Stimulated activated CD4-positive, alpha-beta T cell treated with anti-CD3 and anti-CD28 coated beads, Interleukin-15, amount 100 ng/mL, for 24 hours (primary cell): Measurements from ENCODE around the gene STOML1.

Source experiments
- DNase-seq: peaks from one replicate; pipeline ENCODE4 v3.0.0-alpha.2; 2020

Gene STOML1

GRCh38 chr15:74013374-74013894 is 21.3 kb upstream of the STOML1 start:
- no peak for DNase-seq

- no peak for DNase-seq
These were observed 19.5 kb upstream of the STOML1 start for GRCh38 chr15:74011610-74012009.

GRCh38 chr15:74010929-74011540 is 18.9 kb upstream of the STOML1 start:
- no peak for DNase-seq

- no peak for DNase-seq
These were observed 16.8 kb upstream of the STOML1 start for GRCh38 chr15:74008901-74009300.

- DNase-seq, result no peak
These were observed 15.8 kb upstream of the STOML1 start for GRCh38 chr15:74007820-74008371.

- no peak for DNase-seq
These were observed 14.9 kb upstream of the STOML1 start for GRCh38 chr15:74006774-74007639.

- no peak for DNase-seq
These were observed 5.9 kb upstream of the STOML1 start for GRCh38 chr15:73997986-73998385.

- DNase-seq, result no peak
These were observed 4.8 kb upstream of the STOML1 start for GRCh38 chr15:73996939-73997338.

- no peak for DNase-seq
These were observed 4.2 kb upstream of the STOML1 start for GRCh38 chr15:73996267-73996666.

- peak; percentile 28 for DNase-seq
These were observed 3.0 kb upstream of the STOML1 start for GRCh38 chr15:73994912-73995622.

GRCh38 chr15:73994413-73994883 is 2.4 kb upstream of the STOML1 start, which contains the start of gene PML:
Gene PML (plus strand): TSS chr15:73994716. CDS start chr15:73994813, 97 bp downstream.
- peak; percentile 98 for DNase-seq

GRCh38 chr15:73993211-73993994 is 1.3 kb upstream of the STOML1 start:
- no peak for DNase-seq

GRCh38 chr15:73992594-73992898 is 451 bp upstream of the STOML1 start:
- DNase-seq, result no peak

- no peak for DNase-seq
These were observed 835 bp downstream of the STOML1 start for GRCh38 chr15:73991260-73991659.

- DNase-seq, result no peak
These were observed 1.7 kb downstream of the STOML1 start for GRCh38 chr15:73990250-73991005.

- no peak for DNase-seq
These were observed 2.9 kb downstream of the STOML1 start for GRCh38 chr15:73989001-73989798.

- DNase-seq, result no peak
These were observed 3.6 kb downstream of the STOML1 start for GRCh38 chr15:73988445-73988969.

GRCh38 chr15:73987681-73988444 is 4.2 kb downstream of the STOML1 start:
- no peak for DNase-seq

- no peak for DNase-seq
These were observed 4.8 kb downstream of the STOML1 start for GRCh38 chr15:73987250-73987649.

GRCh38 chr15:73986776-73987056 is 5.4 kb downstream of the STOML1 start:
- no peak for DNase-seq
